HCT116 (cell line): ENCODE measurements around the gene SPG11. TPM values are rescaled to one million over a fixed set of nuclear protein-coding genes. Genes with fewer than 3 reads are reported as not detected.
"Not testable (repeated sequence)": the region's sequence is repeated elsewhere in the genome, so short reads cannot be mapped to it uniquely, and the experiment has no call there.

Source experiments
- ATAC-seq: fragments of 200-7000 bp; cut with Tn5 transposase; 2 replicates; pipeline ENCODE4 v1.9.1; 2020; ENCODE audit warnings: mild to moderate bottlenecking, moderate library complexity
- BruUV-seq: library from RNA; stranded (reverse); fragments of 400-500 nt; replicated peaks from 2 replicates; lab custom pipeline; 2021; lab: Mats Ljungman, UMichigan
- CTCF ChIA-PET: fragments of 300-600 bp; sonication (Branson Sonifier 250); formaldehyde crosslinking; loops from one replicate; lab custom pipeline; 2021; ENCODE audit warnings: antibody characterized with exemption; lab: Charles Lee
- POLR2A ChIA-PET: fragments of 300-600, 350-600 bp; sonication (Branson Sonifier 250); formaldehyde crosslinking; loops from one replicate; lab custom pipeline; 2021; ENCODE audit warnings: antibody characterized with exemption; lab: Charles Lee
- RAD21 ChIA-PET, 2 experiments: fragments of 300-600 bp; sonication (Branson Sonifier 250); formaldehyde crosslinking; loops; one replicate each; lab custom pipeline; 2023; ENCODE audit warnings: low total read pairs in 2 of 2; ENCODE audit not compliant: uncharacterized antibody in 2 of 2, unreplicated experiment in 2 of 2, low non-redundant PET in 1 of 2; lab: Charles Lee
- DNase-seq: peaks from one replicate; pipeline ENCODE4 v3.0.0-alpha.2; 2010; ENCODE audit warnings: low read depth, low spot score
- H2AFZ ChIP-seq: fragments of 200-600 bp; shearing (Covaris generic), sonication (generic); 2 replicates; pipeline ENCODE4 v1.6.1; 2017; ENCODE audit warnings: low read depth, mixed run types, mixed read lengths, antibody characterized with exemption, low read length; ENCODE audit not compliant: poor library complexity, severe bottlenecking
- H3K27ac ChIP-seq: 2 replicates; pipeline ENCODE4 v1.5.1; 2012; ENCODE audit warnings: low read depth, low read length
- H3K27me3 ChIP-seq: fragments of 200-600 bp; sonication (generic); 2 replicates; pipeline ENCODE4 v1.6.1; 2016; ENCODE audit warnings: mixed run types, low read length, mixed read lengths; ENCODE audit not compliant: insufficient read depth
- H3K36me3 ChIP-seq, 2 experiments: fragments of 200-500 bp in 1 of 2; fragments of 200-600 bp in 1 of 2; sonication (Bioruptor generic) in 1 of 2; sonication (generic) in 1 of 2; 2 replicates each; pipeline versions ENCODE4 v1.5.1 to v1.6.1; 2014 to 2016; ENCODE audit warnings: low read length in 2 of 2, inconsistent platforms in 1 of 2, mixed read lengths in 1 of 2, mixed run types in 1 of 2; ENCODE audit not compliant: insufficient read depth in 2 of 2, control insufficient read depth in 1 of 2
- H3K4me1 ChIP-seq, 2 experiments: fragments of 200-600 bp in 1 of 2; sonication (generic) in 1 of 2; 2 replicates each; pipeline versions ENCODE4 v1.5.1 to v1.6.1; 2012 to 2017; ENCODE audit warnings: low read length in 2 of 2, inconsistent platforms in 1 of 2, mild to moderate bottlenecking in 1 of 2, mixed read lengths in 1 of 2, mixed run types in 1 of 2, moderate library complexity in 1 of 2; ENCODE audit not compliant: insufficient read depth in 2 of 2, control insufficient read depth in 1 of 2
- H3K4me2 ChIP-seq: fragments of 200-600 bp; sonication (generic); 2 replicates; pipeline ENCODE4 v1.6.1; 2017; ENCODE audit warnings: mixed run types, low read length, mixed read lengths
- H3K4me3 ChIP-seq, 2 experiments: fragments of 200-600 bp in 1 of 2; sonication (generic) in 1 of 2; replicated peaks in 1 of 2; 2 replicates each; pipeline ENCODE4 v1.5.1; 2011 to 2016; ENCODE audit warnings: low read length in 2 of 2, control low read depth in 1 of 2, low read depth in 1 of 2, mild to moderate bottlenecking in 1 of 2, mixed read lengths in 1 of 2, mixed run types in 1 of 2
- H3K79me2 ChIP-seq: fragments of 200-600 bp; sonication (generic); 2 replicates; pipeline ENCODE4 v1.6.1; 2017; ENCODE audit warnings: mild to moderate bottlenecking, mixed run types, low read length, moderate library complexity, mixed read lengths; ENCODE audit not compliant: insufficient read depth
- H3K9ac ChIP-seq: fragments of 200-600 bp; sonication (generic); 2 replicates; pipeline ENCODE4 v1.6.1; 2016; ENCODE audit warnings: low read length, mixed read lengths
- H3K9me2 ChIP-seq: fragments of 200-600 bp; sonication (generic), shearing (Covaris generic); 2 replicates; pipeline ENCODE4 v1.6.1; 2017; ENCODE audit warnings: mixed run types, mild to moderate bottlenecking, moderate library complexity; ENCODE audit not compliant: insufficient read depth
- H3K9me3 ChIP-seq, 2 experiments: fragments of 200-500 bp in 1 of 2; fragments of 200-600 bp in 1 of 2; sonication (Bioruptor generic) in 1 of 2; sonication (generic) in 1 of 2; 2 replicates each; pipeline ENCODE4 v1.6.1; 2014 to 2017; ENCODE audit warnings: low read length in 2 of 2, mixed read lengths in 2 of 2, inconsistent platforms in 1 of 2, low read depth in 1 of 2, mild to moderate bottlenecking in 1 of 2, mixed run types in 1 of 2, moderate library complexity in 1 of 2; ENCODE audit not compliant: control insufficient read depth in 1 of 2, insufficient read depth in 1 of 2
- H4K20me1 ChIP-seq: fragments of 200-600 bp; sonication (generic), shearing (Covaris generic); 2 replicates; pipeline ENCODE4 v1.6.1; 2017; ENCODE audit warnings: mixed run types, mild to moderate bottlenecking, moderate library complexity; ENCODE audit not compliant: insufficient read depth
- CBX3 ChIP-seq: IDR thresholded peaks from 2 replicates; pipeline ENCODE4 v1.6.1; 2012; ENCODE audit warnings: low read depth
- EGR1 ChIP-seq: IDR thresholded peaks from 2 replicates; pipeline ENCODE4 v1.6.1; 2012; ENCODE audit warnings: low read depth
- ELF1 ChIP-seq: IDR thresholded peaks from 2 replicates; pipeline ENCODE4 v1.6.1; 2012; ENCODE audit warnings: low read depth, borderline replicate concordance
- EZH2phosphoT487 ChIP-seq: fragments of 200-600 bp; IDR thresholded peaks from 2 replicates; pipeline ENCODE4 v1.6.1; 2018; ENCODE audit warnings: antibody characterized with exemption, borderline replicate concordance
- RAD21 ChIP-seq: IDR thresholded peaks from 2 replicates; pipeline ENCODE4 v1.6.1; 2012; ENCODE audit warnings: low read depth, mild to moderate bottlenecking
- SIN3A ChIP-seq: IDR thresholded peaks from 2 replicates; pipeline ENCODE4 v1.6.1; 2012; ENCODE audit warnings: low read depth
- SP1 ChIP-seq: IDR thresholded peaks from 2 replicates; pipeline ENCODE4 v1.6.1; 2012; ENCODE audit warnings: low read depth
- YY1 ChIP-seq: IDR thresholded peaks from 2 replicates; pipeline ENCODE4 v1.6.1; 2011; ENCODE audit warnings: low read length, low read depth, moderate library complexity, mild to moderate bottlenecking; ENCODE audit not compliant: insufficient replicate concordance; ENCODE audit errors: extremely low read depth
- ZFX ChIP-seq: fragments of 450-650 bp; IDR thresholded peaks from 2 replicates; pipeline ENCODE4 v1.6.1; 2017
- intact Hi-C: fragments of 100-400 bp; cut with micrococcal nuclease; formaldehyde crosslinking; loops from 2 replicates; pipeline ENCODE4 v1.10.0; 2022
- total RNA-seq: library from RNA; stranded (reverse); gene quantifications from one replicate; pipeline ENCODE4 v1.2.1, GENCODE V29; 2021; ENCODE audit not compliant: unreplicated experiment
- TF ChIP-seq, protein P1 (sequence below), 3 experiments: fragments of 200-600 bp in 1 of 3; sonication (generic) in 1 of 3; IDR thresholded peaks in 2 of 3; conservative IDR thresholded peaks in 1 of 3; 2 replicates each; pipeline ENCODE4 v1.5.1; 2012 to 2017; ENCODE audit warnings: low read depth in 2 of 3, low read length in 2 of 3, antibody characterized with exemption in 1 of 3, borderline replicate concordance in 1 of 3, control low read depth in 1 of 3, mild to moderate bottlenecking in 1 of 3, mixed read lengths in 1 of 3, mixed run types in 1 of 3, moderate library complexity in 1 of 3; ENCODE audit not compliant: insufficient read depth in 1 of 3
- TF ChIP-seq, protein P2 (sequence below): IDR thresholded peaks from 2 replicates; pipeline ENCODE4 v1.6.1; 2012

Gene SPG11
- total RNA-seq, 1 experiment from 2014 or later, result 34.8 TPM

DNA sequence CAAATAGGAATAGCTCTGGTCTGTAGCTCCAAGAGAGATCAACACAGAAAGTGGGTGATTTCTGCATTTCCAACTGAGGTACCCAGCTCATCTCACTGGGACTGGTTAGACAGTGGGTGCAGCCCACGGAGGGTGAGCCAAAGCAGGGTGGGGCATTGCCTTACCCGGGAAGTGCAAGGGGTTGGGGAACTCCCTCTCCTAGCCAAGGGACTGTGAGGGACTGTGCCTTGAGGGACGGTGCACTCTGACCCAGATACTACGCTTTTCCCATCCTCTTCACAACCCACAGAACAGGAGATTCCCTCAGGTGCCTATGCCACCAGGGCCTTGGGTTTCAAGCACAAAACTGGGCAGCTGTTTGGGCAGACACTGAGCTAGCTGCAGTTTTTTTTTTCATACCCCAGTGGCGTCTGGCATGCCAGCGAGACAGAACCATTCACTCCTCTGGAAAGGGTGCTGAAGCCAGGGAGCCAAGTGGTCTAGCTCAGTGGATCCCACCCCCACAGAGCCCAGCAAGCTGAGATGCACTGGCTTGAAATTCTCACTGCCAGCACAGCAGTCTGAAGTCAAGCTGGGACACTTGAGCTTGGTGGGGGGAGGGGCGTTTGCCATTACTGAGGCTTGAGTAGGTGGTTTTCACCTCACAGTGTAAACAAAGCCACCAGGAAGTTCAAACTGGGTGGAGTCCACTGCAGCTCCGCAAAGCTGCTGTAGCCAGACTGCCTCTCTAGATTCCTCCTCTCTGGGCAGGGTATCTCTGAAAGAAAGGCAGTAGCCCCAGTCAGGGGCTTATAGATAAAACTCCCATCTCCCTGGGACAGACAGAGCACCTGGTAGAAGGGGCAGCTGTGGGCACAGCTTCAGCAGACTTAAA is 19.6 kb upstream of the SPG11 start:
- BruUV-seq, H3K9me3 ChIP-seq, H3K9me2 ChIP-seq, H3K27me3 ChIP-seq, H3K36me3 ChIP-seq, H3K79me2 ChIP-seq, H4K20me1 ChIP-seq, intact Hi-C loops, H3K27ac ChIP-seq: not testable (repeated sequence)
- TF ChIP-seq ELF1, result peak; percentile 16; the same call in 1 of the 2 replicates
- 0 out of 2 replicates have a peak, but pooled peaks have one; percentile 8 for TF ChIP-seq SIN3A
- TF ChIP-seq EGR1, result 0 out of 2 replicates have a peak, but pooled peaks have one; percentile 45
- TF ChIP-seq CBX3, result peak; percentile 58; the same call in 1 of the 2 replicates
- peak; percentile 34; the same call in 1 of the 2 replicates for TF ChIP-seq SP1
- H3K9ac ChIP-seq, result peak overlapping the region; percentile 38
- CTCF ChIA-PET, result interaction anchor here (1.3 to 3.2 kb wide), 2 partner anchors 17 to 19 kb away, joined by 4 to 20 read pairs; partner anchors contain the start of gene SPG11
- peak overlapping the region; percentile 73 for H3K4me2 ChIP-seq
- ATAC-seq, result peak; percentile 82
- RAD21 ChIA-PET, result interaction anchor here in 1 of 2 experiments (0.7 kb wide), 1 partner anchor 15 kb away, joined by 3 read pairs; no protein-coding TSS in a partner anchor
- POLR2A ChIA-PET, result interaction anchor here (0.8 to 2.7 kb wide), 6 partner anchors 12 to 46 kb away, joined by 3 to 12 read pairs (median 8); partner anchors contain the start of genes B2M, PATL2 and SPG11
- H3K4me3 ChIP-seq, result peak overlapping the region; percentile 9 to 43; a peak in 3 of 4 replicates
- peaks cover 6 to 20% of the 10 kb centered on the region in 2 experiments; a peak in 3 of 4 replicates for H3K4me1 ChIP-seq
- H2AFZ ChIP-seq, result peak overlapping the region; percentile 85
- peak; percentile 21 for DNase-seq

DNA sequence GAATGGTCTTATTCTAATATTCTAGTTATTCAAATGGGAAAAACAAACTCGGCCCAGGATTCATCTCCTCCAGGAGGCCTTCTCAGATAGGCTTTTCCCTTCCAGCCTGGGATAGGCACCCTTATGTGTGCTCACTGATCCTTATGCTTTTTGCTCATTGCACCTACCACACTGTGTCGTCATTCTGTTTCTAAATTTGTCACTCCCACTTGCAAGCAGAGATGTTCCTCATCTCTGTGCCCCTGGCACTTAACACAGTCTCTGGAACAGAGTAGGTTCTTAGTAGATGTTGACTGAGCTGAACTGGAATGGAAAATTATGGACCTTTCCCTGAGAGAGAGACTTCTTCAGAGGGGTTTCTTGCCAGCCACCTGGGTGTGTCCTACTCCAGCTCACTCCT is 18.7 kb upstream of the SPG11 start:
- ChIA-PET RAD21 (no interaction called here), CTCF (interaction anchor here (3.2 kb wide), 1 partner anchor 19 kb away, joined by 20 read pairs; the partner anchor contains the start of gene SPG11), POLR2A (interaction anchor here (0.8 to 2.7 kb wide), 3 partner anchors 13 to 31 kb away, joined by 3 to 11 read pairs (median 9); partner anchors contain the start of genes B2M and PATL2)
- no peak overlapping the region for H3K27ac ChIP-seq
- no peaks in the 10 kb centered on the region for H3K79me2 ChIP-seq
- no peaks in the 10 kb centered on the region for H4K20me1 ChIP-seq
- no peaks in the 10 kb centered on the region for H3K36me3 ChIP-seq
- H3K4me3 ChIP-seq, result no peak overlapping the region
- H2AFZ ChIP-seq, result peak overlapping the region; percentile 85
- H3K9me2 ChIP-seq, result no peaks in the 10 kb centered on the region
- no peak overlapping the region for H3K9ac ChIP-seq
- H3K9me3 ChIP-seq, result no peaks in the 10 kb centered on the region
- no peaks in the 10 kb centered on the region for H3K27me3 ChIP-seq
- H3K4me1 ChIP-seq, result peaks cover 6 to 20% of the 10 kb centered on the region in 2 experiments; a peak in 3 of 4 replicates
- DNase-seq (no peak), ATAC-seq (no peak)
- H3K4me2 ChIP-seq, result no peak overlapping the region
- no TSS peak for BruUV-seq
- intact Hi-C loops, result no loop called here
- TF ChIP-seq YY1 (no peak), RAD21 (no peak), ZFX (no peak), EZH2phosphoT487 (no peak), CBX3 (no peak), ELF1 (no peak)
- TF ChIP-seq, protein P1, sequence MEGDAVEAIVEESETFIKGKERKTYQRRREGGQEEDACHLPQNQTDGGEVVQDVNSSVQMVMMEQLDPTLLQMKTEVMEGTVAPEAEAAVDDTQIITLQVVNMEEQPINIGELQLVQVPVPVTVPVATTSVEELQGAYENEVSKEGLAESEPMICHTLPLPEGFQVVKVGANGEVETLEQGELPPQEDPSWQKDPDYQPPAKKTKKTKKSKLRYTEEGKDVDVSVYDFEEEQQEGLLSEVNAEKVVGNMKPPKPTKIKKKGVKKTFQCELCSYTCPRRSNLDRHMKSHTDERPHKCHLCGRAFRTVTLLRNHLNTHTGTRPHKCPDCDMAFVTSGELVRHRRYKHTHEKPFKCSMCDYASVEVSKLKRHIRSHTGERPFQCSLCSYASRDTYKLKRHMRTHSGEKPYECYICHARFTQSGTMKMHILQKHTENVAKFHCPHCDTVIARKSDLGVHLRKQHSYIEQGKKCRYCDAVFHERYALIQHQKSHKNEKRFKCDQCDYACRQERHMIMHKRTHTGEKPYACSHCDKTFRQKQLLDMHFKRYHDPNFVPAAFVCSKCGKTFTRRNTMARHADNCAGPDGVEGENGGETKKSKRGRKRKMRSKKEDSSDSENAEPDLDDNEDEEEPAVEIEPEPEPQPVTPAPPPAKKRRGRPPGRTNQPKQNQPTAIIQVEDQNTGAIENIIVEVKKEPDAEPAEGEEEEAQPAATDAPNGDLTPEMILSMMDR (IDR thresholded peaks at IDR 0.05 in 2 of 3, conservative IDR thresholded peaks at IDR 0.05 in 1 of 3; ENCODE audit: borderline replicate concordance in 1 of 3, insufficient read depth in 1 of 3, low read depth in 2 of 3, low read length in 2 of 3), result no peak
- TF ChIP-seq, protein P2, sequence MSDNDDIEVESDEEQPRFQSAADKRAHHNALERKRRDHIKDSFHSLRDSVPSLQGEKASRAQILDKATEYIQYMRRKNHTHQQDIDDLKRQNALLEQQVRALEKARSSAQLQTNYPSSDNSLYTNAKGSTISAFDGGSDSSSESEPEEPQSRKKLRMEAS, result no peak
